ENCODE results near the gene SHROOM3. TPM values are rescaled to one million over a fixed set of nuclear protein-coding genes. Genes with fewer than 3 reads are reported as not detected.

SHROOM3 gene
- total RNA-seq, 1 donor from 2014 or later, result 45.1 TPM

DNA sequence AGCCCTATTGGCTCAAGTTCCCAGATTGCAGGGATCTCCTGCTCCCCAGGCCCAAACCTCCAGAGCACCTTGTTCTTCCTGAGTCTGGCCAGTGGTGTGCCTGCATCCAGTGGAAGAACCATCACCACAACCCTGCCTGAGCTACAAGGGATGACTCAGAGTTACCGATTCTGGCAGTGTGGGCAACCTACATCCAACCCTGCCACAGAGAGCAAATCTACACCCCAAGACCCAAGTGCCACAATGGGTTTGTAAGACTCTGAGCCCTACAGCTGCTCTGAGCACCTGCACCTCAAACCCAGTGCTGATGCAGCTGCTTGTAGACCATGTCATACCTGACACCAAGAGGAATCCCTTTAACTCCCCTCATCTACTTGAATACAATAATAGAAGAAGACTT, 352.9 kb downstream of the SHROOM3 start:
- no peak for DNase-seq (ENCODE audit: low read depth)
- no peaks in the 10 kb centered on the region for H3K36me3 ChIP-seq (ENCODE audit: control insufficient read depth, insufficient read depth, low read length)
- H3K27me3 ChIP-seq (ENCODE audit: control insufficient read depth, insufficient read depth, low read length), result no peaks in the 10 kb centered on the region
- TF ChIP-seq, protein P1, sequence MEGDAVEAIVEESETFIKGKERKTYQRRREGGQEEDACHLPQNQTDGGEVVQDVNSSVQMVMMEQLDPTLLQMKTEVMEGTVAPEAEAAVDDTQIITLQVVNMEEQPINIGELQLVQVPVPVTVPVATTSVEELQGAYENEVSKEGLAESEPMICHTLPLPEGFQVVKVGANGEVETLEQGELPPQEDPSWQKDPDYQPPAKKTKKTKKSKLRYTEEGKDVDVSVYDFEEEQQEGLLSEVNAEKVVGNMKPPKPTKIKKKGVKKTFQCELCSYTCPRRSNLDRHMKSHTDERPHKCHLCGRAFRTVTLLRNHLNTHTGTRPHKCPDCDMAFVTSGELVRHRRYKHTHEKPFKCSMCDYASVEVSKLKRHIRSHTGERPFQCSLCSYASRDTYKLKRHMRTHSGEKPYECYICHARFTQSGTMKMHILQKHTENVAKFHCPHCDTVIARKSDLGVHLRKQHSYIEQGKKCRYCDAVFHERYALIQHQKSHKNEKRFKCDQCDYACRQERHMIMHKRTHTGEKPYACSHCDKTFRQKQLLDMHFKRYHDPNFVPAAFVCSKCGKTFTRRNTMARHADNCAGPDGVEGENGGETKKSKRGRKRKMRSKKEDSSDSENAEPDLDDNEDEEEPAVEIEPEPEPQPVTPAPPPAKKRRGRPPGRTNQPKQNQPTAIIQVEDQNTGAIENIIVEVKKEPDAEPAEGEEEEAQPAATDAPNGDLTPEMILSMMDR (IDR thresholded peaks at IDR 0.05; ENCODE audit: insufficient read depth, low read length, poor library complexity, severe bottlenecking), result no peak
- no peak overlapping the region for H3K4me3 ChIP-seq (ENCODE audit: low read depth, low read length)

GRCh38 chr4:76790377-76790776, 355.3 kb downstream of the SHROOM3 start:
- no peak for DNase-seq (ENCODE audit: low read depth)
- Histone ChIP-seq H3K36me3 (ENCODE audit: control insufficient read depth, insufficient read depth, low read length) (no peaks in the 10 kb centered on the region), H3K4me3 (ENCODE audit: low read depth, low read length) (no peak overlapping the region), H3K27me3 (ENCODE audit: control insufficient read depth, insufficient read depth, low read length) (no peaks in the 10 kb centered on the region)
- TF ChIP-seq, protein P1 (IDR thresholded peaks at IDR 0.05; ENCODE audit: insufficient read depth, low read length, poor library complexity, severe bottlenecking), result no peak

DNA sequence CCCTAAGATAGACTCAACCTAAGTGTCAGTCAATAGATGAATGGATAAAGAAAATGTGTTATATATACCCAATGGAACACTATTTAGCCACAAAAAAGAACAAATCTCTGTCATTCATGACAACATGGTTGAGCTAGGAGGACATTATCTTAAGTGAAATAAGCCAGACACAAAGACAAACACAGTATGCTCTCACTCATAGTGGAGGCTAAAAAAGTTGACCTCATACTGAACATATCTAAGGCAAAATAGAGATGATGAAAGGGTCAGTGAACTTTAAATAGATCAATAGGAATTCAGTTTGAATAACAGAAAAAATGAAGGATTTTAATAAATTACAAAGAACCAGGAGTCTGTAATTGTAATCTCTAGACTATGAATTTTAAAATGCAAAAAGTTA, 356.4 kb downstream of the SHROOM3 start:
- H3K4me3 ChIP-seq (ENCODE audit: low read depth, low read length), result no peak overlapping the region
- no peaks in the 10 kb centered on the region for H3K27me3 ChIP-seq (ENCODE audit: control insufficient read depth, insufficient read depth, low read length)
- DNase-seq (ENCODE audit: low read depth), result no peak
- TF ChIP-seq, protein P1 (IDR thresholded peaks at IDR 0.05; ENCODE audit: insufficient read depth, low read length, poor library complexity, severe bottlenecking), result no peak
- H3K36me3 ChIP-seq (ENCODE audit: control insufficient read depth, insufficient read depth, low read length), result no peaks in the 10 kb centered on the region

DNA sequence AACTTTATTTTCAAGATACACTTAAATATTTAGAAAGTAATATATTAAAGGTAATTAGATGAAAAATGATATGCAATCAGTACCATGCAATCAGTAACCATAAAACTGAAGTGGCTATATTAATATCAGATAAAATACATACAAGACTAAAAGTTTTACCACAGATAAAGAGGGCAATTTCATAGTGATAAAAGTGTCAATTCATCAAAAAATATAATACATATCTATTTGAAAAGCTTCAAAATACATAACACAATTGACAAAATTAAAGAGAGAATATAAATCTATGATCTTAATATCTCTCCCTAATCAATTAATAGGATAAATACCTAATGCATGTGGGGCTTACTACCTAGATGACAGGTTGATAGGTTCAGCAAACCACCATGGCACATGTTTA, 357.4 kb downstream of the SHROOM3 start:
- Histone ChIP-seq H3K27me3 (ENCODE audit: control insufficient read depth, insufficient read depth, low read length) (no peaks in the 10 kb centered on the region), H3K36me3 (ENCODE audit: control insufficient read depth, insufficient read depth, low read length) (no peaks in the 10 kb centered on the region), H3K4me3 (ENCODE audit: low read depth, low read length) (no peak overlapping the region)
- TF ChIP-seq, protein P1 (IDR thresholded peaks at IDR 0.05; ENCODE audit: insufficient read depth, low read length, poor library complexity, severe bottlenecking), result no peak
- no peak for DNase-seq (ENCODE audit: low read depth)

DNA sequence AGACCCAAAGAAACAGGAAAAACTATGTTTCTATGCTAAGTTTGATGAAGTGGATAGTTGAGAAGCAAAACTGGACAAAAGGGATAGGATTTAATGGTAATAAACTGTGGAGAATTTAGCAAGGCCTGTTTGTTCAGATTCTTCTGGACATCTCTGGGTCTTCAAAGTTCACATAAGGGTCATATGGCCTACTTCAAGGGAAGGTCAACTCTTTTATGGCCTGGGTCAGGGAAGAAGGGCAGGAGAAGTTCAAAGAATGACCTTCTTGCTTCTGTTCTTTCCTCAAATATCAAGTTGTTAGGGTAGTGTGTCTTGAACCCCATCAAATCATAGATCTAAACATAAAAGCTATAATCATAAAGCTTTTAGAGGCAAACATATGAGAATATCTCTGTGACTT, 360.2 kb downstream of the SHROOM3 start:
- TF ChIP-seq, protein P1 (IDR thresholded peaks at IDR 0.05; ENCODE audit: insufficient read depth, low read length, poor library complexity, severe bottlenecking), result no peak

GRCh38 chr4:76799140-76799539, 364.1 kb downstream of the SHROOM3 start:
- Histone ChIP-seq H3K36me3 (ENCODE audit: control insufficient read depth, insufficient read depth, low read length) (no peaks in the 10 kb centered on the region), H3K27me3 (ENCODE audit: control insufficient read depth, insufficient read depth, low read length) (no peaks in the 10 kb centered on the region), H3K4me3 (ENCODE audit: low read depth, low read length) (no peak overlapping the region)
- no peak for DNase-seq (ENCODE audit: low read depth)
- TF ChIP-seq, protein P1 (IDR thresholded peaks at IDR 0.05; ENCODE audit: insufficient read depth, low read length, poor library complexity, severe bottlenecking), result no peak

More for the DNA sequence above, 360.2 kb downstream of the SHROOM3 start:
- Histone ChIP-seq H3K36me3 (ENCODE audit: control insufficient read depth, insufficient read depth, low read length) (no peaks in the 10 kb centered on the region), H3K4me3 (ENCODE audit: low read depth, low read length) (no peak overlapping the region), H3K27me3 (ENCODE audit: control insufficient read depth, insufficient read depth, low read length) (no peaks in the 10 kb centered on the region)
- no peak for DNase-seq (ENCODE audit: low read depth)

All from kidney epithelial cell (primary cell).